HG03469 (cell line): Measurements from ENCODE around the gene INCA1.

ENCODE experiments used
- ATAC-seq: cut with Tn5 transposase; IDR thresholded peaks from one replicate; pipeline ENCODE4 v1.9.1; 2021; ENCODE audit warnings: mild to moderate bottlenecking, moderate library complexity, moderate number of reproducible peaks; ENCODE audit not compliant: unreplicated experiment

INCA1 gene

GRCh38 chr17:4971826-4972225 lies 25.5 kb downstream of the INCA1 start:
- ATAC-seq, result no peak

GRCh38 chr17:4970273-4970672 lies 27.0 kb downstream of the INCA1 start:
- no peak for ATAC-seq

GRCh38 chr17:4969551-4970173 lies 27.7 kb downstream of the INCA1 start:
- ATAC-seq, result no peak

- no peak for ATAC-seq
Measured at GRCh38 chr17:4969047-4969550, 28.2 kb downstream of the INCA1 start.

GRCh38 chr17:4968486-4969046 lies 28.8 kb downstream of the INCA1 start:
- no peak for ATAC-seq

GRCh38 chr17:4967539-4968485 lies 29.5 kb downstream of the INCA1 start, which contains the start of gene SPAG7:
TSS of gene SPAG7 (minus strand) at chr17:4967817. CDS start at chr17:4967804, 13 bp downstream.
- ATAC-seq, result peak; percentile 32

GRCh38 chr17:4966844-4967538 lies 30.3 kb downstream of the INCA1 start:
- ATAC-seq, result peak; percentile 67

GRCh38 chr17:4965311-4965986 lies 31.9 kb downstream of the INCA1 start:
- ATAC-seq, result no peak

GRCh38 chr17:4960279-4960922 lies 36.9 kb downstream of the INCA1 start:
- ATAC-seq, result no peak

GRCh38 chr17:4959261-4959965 lies 37.9 kb downstream of the INCA1 start:
- no peak for ATAC-seq

- no peak for ATAC-seq
Measured at GRCh38 chr17:4958102-4958501, 39.2 kb downstream of the INCA1 start.

GRCh38 chr17:4956493-4957061 lies 40.7 kb downstream of the INCA1 start:
- ATAC-seq, result no peak

GRCh38 chr17:4955091-4955490 lies 42.2 kb downstream of the INCA1 start:
- no peak for ATAC-seq

GRCh38 chr17:4953451-4953961 lies 43.8 kb downstream of the INCA1 start:
- ATAC-seq, result no peak

GRCh38 chr17:4951486-4951885 lies 45.8 kb downstream of the INCA1 start:
- no peak for ATAC-seq

GRCh38 chr17:4950746-4951204 lies 46.5 kb downstream of the INCA1 start, which contains the start of gene ENO3:
TSS of gene ENO3 (plus strand) at chr17:4951119. CDS start at chr17:4951830, 711 bp downstream.
- ATAC-seq, result no peak

GRCh38 chr17:4950075-4950745 lies 47.1 kb downstream of the INCA1 start:
- no peak for ATAC-seq
